Measurements from ENCODE around the gene DMRT3. TPM values are rescaled to one million over a fixed set of nuclear protein-coding genes. Genes with fewer than 3 reads are reported as not detected.

DMRT3 gene
- total RNA-seq, 4 donors from 2014 or later, result 1.0 TPM; not detected in 3

- TF ChIP-seq CTCF (IDR thresholded peaks at IDR 0.05), result no peak
- no peak for TF ChIP-seq POLR2A (IDR thresholded peaks at IDR 0.05)
- H3K36me3 ChIP-seq, result no peaks in the 10 kb centered on the region
- intact Hi-C loops (cut with DNase I), result no loop called here
- H3K9me3 ChIP-seq, result no peaks in the 10 kb centered on the region
- H3K4me1 ChIP-seq, result peaks cover 0 to 48% (median 10%) of the 10 kb centered on the region in 3 donors
- DNase-seq, result no peak
- H3K27ac ChIP-seq, result no peak overlapping the region
- peaks cover 0 to 100% (median 29%) of the 10 kb centered on the region in 4 donors for H3K27me3 ChIP-seq
- WGBS, 2 donors, result 29 to 55% methylated on average over 3 of the region's 3 CpGs
- H3K4me3 ChIP-seq, result no peak overlapping the region
Measured at GRCh38 chr9:966870-967269, 9.6 kb upstream of the DMRT3 start.

- TF ChIP-seq CTCF (IDR thresholded peaks at IDR 0.05), result no peak
- no peak for TF ChIP-seq POLR2A (IDR thresholded peaks at IDR 0.05)
- intact Hi-C loops (cut with DNase I), result no loop called here
- Histone ChIP-seq H3K27me3 (peaks cover 0 to 100% (median 33%) of the 10 kb centered on the region in 4 donors), H3K4me1 (peaks cover 0 to 54% (median 12%) of the 10 kb centered on the region in 3 donors), H3K27ac (peak overlapping the region in 1 of 4 donors; percentile 55), H3K9me3 (no peaks in the 10 kb centered on the region), H3K4me3 (peak overlapping the region; percentile 8 to 41 (median 30)), H3K36me3 (no peaks in the 10 kb centered on the region)
- WGBS, 2 donors, result 12 to 16% methylated on average over 6 of the region's 6 CpGs
- no peak for DNase-seq
Measured at GRCh38 chr9:967436-967835, 9.0 kb upstream of the DMRT3 start.

- TF ChIP-seq CTCF (IDR thresholded peaks at IDR 0.05) (no peak), POLR2A (IDR thresholded peaks at IDR 0.05) (no peak)
- H3K9me3 ChIP-seq, result no peaks in the 10 kb centered on the region
- H3K4me1 ChIP-seq, result peaks cover 0 to 60% (median 12%) of the 10 kb centered on the region in 3 donors
- WGBS, 2 donors, result 4 to 13% methylated on average over 14 to 15 of the region's 15 CpGs
- peaks cover 0 to 100% (median 34%) of the 10 kb centered on the region in 4 donors for H3K27me3 ChIP-seq
- intact Hi-C loops (cut with DNase I), result no loop called here
- H3K27ac ChIP-seq, result peak overlapping the region in 2 of 4 donors; percentile 29 to 55
- no peaks in the 10 kb centered on the region for H3K36me3 ChIP-seq
- H3K4me3 ChIP-seq, result peak overlapping the region; percentile 8 to 41 (median 30)
- DNase-seq, result no peak
Measured at GRCh38 chr9:967903-968641, 8.4 kb upstream of the DMRT3 start.

- TF ChIP-seq POLR2A (IDR thresholded peaks at IDR 0.05) (no peak), CTCF (IDR thresholded peaks at IDR 0.05) (no peak)
- Histone ChIP-seq H3K9me3 (no peaks in the 10 kb centered on the region), H3K4me3 (no peak overlapping the region), H3K27me3 (peaks cover 0 to 100% (median 39%) of the 10 kb centered on the region in 4 donors), H3K27ac (no peak overlapping the region), H3K36me3 (no peaks in the 10 kb centered on the region), H3K4me1 (peaks cover 0 to 63% (median 12%) of the 10 kb centered on the region in 3 donors)
- DNase-seq, result no peak
- intact Hi-C loops (cut with DNase I), result no loop called here
- WGBS, 2 donors, result 24 to 74% methylated on average over 8 to 18 of the region's 49 CpGs
Measured at GRCh38 chr9:969310-970150, 6.9 kb upstream of the DMRT3 start.

Measured in esophagus squamous epithelium (tissue), 5 donors.